ENCODE data around the gene TMEM170B.

TMEM170B gene, protein sequence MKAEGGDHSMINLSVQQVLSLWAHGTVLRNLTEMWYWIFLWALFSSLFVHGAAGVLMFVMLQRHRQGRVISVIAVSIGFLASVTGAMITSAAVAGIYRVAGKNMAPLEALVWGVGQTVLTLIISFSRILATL

DNA sequence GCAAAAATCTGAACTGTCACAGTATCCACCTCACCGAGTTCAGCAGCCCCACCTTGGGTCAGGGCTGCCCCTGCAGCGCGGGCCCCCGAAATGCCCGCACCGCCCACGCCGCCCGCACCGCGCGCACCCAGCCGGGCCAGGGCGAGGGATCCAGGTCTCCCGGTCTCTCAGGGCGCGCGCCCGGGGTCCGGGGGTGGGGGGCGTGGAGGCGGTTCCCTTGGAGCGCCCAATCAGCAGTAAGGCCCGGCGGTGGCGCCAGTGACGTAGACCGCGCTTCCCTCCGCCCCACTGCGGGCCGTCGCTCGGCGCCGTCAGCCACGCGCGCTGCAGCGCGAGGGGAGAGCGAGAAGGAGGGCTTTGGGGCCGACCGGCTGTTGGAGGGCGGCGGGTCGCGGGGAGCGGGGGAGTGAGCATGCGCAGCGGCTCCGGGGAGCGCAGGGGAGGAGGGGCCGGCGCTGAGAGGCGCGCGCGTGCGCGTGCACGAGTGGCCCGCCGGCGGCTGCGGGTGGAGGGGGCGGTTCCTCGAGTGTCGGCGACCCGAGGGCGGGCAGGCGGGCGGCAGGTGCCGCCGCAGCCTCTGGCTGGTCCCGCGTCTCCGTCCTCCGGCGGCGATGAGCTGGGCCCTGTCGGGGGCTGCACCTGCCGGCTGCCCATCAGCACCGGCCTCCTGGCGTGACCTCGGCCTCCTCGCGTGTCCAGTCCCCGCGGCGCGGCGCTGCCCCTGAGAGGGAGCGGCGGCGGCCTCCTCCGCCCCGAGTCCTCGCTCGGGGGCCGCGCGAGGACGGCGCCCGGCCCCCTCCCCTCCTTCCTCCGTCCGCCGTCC lies at the start of gene TMEM170B:
TMEM170B (plus strand) TSS at position 521 of the 823 bp plus-strand sequence. CDS start 529 bp downstream, outside the sequence.
- DNase-seq: peak; percentile 98

DNA sequence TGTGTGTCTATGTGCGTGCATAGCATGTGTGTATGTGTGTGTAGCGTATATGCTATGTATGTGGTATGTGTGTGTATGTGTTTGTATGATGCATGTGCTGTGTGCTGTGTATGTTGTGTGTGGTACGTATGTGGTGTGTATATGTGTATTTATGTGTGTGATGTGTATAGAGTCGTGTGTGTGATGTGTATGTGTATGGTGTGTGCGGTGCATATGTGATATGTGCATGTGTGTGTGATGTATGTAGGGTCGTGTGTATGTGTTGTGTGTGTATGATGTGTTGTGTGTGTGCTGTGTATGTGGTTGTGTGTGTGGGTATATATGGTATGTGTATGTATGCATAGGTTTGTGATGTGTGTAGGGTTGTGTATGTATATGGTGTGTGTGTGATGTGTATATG lies 46.6 kb upstream of the TMEM170B start:
- DNase-seq: no peak

DNA sequence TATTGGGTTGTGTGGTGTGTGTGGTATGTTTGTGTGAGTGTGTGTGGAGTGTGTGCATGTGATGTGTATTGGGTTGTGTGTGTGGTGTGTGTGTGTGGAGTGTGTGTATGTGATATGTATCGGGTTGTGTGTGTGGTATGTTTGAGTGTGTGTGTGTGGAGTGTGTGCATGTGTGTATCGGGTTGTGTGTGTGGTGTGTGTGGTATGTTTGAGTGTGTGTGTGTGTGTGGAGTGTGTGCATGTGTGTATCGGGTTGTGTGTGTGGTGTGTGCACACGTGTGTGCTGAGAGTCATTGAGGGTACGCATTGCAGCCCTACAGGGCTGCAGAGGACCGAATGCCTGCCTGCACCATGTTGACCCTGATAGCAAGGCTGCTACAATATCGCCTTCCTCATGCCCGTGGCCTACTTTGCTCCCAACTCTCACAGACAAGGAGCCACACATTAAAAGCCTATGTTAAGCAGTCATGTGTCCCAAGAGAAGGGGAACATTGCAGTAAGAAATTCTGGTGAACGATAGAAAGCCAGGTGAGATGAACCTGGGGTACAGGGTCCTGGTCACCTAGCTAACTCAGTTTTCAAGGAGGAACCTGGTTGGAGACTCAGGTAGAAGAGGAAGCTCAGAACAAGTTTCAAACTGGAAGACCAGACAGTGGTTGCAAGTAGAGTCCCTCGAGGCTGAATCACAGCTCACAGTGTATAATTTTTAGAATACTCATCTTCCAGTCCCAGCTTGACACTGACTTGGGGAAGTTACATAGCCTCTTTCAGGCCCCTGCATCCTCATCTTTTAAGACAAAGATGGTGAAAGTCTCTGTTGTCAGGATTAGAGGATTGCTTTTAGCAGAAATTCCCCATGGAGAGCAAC lies 45.7 kb upstream of the TMEM170B start:
- no peak for DNase-seq

DNA sequence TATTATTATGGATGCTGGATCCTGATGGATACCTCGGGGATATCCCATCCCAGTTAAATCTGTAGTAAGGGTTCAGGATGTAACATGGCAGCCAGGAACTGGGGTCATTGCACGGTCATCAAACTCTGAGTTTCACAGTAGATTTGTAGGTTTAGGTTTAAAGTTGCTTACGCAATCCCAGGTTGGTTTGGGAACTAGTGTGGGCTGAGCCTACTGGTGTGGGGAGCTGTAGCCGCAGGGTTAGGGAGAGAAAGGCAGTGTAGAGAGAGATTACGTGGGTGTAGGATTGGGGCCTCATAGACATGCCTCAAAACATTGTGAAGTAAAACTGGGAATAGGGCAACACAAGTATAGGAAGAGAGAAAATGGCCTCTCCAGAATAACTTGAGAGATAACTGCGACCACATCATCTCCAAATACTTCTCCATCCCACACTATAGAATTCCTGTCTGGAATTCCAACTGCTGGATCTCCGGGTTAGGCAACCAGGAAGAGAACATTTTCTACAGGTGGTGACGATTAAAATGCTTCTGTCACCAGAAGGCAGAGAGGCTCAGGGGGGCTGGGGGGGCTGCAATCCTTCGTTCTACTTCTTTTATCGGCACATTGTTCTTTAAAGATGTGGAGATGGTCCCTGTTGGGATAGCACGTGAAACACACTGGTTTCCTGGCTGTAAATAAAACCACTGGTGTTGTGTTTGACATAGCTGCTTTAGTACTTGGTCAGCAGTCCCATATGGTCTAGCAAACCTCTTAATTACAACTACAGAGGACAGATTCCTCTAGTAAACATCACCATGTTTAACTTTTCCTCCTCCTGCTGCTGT lies 44.9 kb upstream of the TMEM170B start:
- DNase-seq: no peak

DNA sequence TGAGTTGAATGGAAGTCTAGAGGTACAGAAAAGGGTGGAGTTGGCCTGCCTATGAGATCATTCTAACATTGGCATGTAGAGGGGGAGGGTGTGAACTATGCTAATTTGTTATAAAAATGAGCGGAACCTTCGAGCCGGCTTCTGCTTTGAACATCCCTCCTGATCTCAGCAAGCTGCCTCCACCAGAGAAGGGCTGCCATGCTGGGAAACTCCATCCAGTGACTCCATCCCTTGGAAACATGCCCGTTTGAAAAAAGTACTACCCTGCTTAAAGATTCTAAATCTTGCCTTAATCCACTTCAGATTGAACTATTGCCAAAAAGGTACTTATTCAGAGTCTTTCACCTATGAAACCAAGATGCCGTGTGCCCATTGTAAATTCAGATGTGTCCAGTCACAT lies 43.6 kb upstream of the TMEM170B start:
- no peak for DNase-seq

DNA sequence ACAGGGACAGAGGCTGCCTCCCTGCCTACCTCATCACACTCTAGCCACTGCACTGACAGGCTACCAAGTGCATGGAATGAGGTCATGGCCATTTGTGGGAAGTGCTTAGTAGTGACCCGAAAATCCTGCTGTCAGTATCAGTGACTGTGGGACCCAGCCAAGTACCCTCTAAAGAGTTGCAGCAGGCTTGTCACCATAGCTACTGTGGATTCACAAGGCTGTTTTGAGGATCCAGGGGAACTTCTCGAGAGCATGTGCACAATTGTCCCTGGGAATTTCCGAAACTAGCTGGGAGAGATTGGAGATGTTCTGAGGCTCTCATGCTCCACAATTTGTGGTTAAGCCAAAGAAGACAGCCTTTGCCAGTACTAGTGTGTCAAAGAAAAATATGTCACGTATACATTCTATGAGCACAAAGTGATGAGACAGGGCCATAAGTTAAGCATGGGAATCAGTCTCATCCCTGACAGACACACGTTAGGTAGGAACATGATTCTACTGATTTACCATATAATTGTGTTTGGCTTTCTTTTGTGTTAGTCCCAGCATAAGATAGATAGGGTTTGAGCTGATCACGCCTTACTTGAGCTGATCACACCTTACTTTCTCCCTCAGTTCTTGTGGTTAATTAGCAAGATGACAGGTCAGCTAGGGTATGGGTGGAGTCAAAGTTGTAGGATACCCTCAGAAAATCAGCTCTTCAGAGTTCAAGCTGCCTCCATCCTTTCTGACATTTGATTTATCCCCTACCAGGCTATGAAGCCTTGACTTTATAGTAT lies 42.6 kb upstream of the TMEM170B start:
- DNase-seq: no peak

DNA sequence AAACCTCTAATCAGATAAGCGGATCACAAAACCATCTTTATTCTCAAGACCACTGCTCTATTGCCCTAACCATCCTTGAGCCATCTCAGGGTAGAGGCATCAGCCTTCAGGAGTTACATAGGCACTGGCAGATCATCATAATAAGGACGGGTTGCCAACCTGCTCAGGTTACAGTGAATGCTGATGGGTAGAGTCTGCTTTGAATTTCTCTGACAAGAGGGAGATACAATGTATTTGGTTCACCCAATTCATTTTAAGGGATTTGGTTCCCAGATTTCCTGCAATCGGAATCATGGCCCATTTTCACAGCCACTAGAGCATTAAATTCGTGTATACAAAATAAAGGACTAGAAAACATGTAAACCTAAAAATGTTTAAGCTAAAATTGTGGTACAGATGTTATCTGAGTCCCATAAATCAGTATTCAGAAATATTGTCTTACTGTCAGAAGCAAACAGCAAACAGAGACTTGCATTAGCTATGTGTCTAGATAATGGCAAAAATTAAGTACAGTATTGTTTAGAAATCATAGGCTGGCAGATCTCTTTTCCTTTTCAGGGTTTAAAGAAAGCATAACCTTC lies 41.9 kb upstream of the TMEM170B start:
- DNase-seq: no peak

DNA sequence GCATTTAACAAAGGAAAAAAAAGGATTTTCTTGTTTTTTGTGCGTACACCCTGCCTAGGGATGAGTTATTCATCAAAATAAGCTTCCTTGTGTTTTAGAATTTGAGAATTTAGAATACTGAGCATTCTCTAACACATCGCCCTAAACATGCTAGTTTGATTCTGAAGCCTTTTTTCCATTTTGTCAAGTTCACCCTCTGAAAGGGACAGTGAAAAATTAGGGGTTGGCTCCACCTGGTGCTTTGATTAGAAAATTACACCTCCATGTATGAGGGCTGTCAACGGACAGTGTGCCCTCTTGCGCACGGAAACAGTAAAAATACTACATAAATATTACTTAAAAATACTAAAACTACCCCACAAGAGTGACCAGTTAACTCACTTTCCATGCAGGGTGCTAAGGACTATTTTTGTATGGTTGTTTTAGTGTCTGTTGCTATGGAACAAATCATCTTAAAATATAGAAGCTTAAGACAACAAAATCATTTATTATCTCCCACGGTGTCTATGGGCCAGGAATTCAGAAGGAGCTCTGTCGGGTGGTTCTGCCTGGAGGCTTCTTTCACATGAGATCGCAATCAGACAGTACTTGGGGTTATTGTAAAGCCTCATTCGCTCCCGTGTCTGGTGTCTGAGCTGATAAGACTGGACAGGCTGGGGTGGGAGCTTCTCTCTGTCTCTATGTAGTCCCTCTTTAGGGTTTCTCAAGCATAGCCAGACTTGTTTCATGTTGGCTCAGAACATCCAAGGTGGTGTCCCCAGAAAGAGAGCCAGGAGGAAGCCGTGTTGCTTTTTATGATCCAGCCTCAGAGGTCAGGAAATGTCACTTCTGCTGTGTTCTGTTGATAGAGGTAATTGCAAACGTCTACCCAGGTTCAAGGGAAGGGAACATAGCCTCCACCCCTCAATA lies 41.1 kb upstream of the TMEM170B start:
- peak; percentile 71 for DNase-seq

DNA sequence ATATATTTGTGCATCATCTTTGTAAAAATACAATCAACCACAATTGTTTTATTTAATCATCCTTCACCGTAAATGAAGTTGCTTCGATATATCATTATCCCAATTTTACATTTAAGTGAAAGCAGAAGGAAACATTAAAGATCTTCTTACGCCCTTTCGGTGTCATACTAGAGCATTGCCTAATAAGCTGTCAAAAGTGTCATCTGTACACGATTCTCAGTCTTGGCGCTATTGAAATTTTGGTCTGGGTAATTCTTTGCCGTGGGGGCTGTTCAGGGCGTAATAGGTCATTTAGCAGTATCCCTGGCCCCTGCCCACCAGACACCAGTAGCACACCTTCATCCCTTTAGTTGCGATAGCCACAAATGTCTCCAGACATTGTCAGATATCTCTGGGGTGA lies 40.4 kb upstream of the TMEM170B start:
- no peak for DNase-seq

DNA sequence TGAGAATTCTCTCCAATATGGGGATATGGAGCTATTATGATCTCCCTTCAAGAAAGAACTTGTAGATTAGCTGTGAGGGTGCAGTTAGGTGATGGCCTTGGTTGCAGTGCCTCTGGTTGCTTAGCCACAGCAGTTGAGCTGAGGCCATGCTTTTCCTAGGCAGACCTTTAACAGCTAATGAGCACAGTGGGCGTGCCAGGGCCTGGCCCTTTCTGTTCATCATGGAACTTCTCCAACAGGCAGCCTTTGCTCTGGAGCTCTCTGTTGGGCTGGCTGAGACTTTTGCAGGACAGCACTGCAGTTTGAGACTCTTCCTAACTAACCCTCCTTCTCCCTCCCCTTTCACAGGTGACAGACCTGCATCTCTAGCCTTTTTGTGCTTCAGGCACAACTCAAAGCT lies 39.7 kb upstream of the TMEM170B start:
- DNase-seq: no peak

DNA sequence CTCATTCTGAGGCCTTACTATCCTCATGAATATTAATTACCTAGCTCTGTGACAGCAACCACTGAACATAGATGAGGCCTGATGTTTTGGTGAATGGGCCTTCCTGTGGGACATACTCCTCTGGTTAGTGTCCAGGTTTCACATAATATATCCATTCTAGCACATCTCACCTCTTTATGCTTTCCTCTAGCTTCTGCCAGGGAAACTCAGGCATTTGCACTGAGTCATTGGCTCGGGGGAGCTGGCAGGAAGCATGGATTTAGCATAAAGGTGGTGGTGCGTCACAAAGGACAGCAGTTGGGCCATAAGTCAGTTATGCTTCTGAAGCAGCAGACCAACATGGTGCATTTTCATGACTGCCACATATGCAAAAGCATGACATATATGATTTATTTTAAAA lies 37.5 kb upstream of the TMEM170B start:
- DNase-seq: no peak

DNA sequence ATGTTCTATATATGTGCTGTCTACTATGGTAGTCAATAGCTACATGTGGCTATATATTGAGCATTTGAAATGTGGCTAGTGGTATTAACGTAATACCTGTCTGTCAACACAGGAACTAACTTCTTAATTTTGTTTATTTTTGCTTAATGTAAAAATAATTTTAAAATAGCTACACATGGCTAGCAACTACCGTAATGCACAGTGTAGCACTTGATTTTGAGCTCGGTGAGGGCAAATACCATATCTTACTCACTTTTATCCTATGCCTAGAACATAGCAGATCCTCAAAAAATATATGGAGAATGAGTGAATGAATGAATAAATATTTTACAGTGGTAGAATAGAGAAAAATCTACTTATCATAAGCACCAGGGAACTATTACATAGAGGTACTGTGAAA lies 28.1 kb upstream of the TMEM170B start:
- DNase-seq: no peak

DNA sequence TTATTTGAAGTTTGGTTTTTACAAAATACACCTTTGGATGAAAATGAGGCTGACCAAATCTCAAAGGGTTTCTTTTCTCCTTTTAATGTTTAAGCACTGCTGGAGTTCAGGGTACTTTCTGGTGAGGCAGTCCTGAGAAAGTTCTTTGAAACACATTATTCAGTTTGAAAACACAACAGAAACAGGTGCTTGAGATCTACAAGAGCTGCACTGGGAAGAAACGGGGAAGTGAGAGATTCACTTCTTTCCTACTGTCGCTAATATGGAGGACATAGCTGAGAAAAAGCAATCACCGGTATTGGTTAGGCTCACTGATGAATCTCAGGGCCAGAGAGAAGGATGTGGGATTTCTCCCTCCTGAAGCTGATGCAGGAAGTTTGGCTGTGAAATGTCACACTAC lies 22.9 kb upstream of the TMEM170B start:
- no peak for DNase-seq

DNA sequence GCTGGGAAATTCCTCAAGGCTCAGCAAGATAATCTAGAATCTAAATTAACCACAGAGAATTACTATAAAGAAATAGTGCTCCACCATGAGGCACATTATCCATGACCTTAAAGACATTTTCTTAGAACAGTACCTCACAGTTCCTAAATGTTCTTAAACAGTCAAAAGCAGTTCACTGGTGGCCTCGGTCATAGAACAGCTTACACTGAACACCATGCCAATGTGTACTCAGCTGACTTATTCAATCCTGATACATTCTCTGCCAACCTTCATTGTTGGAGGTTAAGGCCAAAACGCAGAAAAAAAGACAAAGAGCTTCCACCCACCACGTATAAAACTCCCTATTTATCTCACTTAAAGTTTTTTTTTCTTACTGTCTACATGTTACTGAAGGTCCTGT lies 21.8 kb upstream of the TMEM170B start:
- no peak for DNase-seq

DNA sequence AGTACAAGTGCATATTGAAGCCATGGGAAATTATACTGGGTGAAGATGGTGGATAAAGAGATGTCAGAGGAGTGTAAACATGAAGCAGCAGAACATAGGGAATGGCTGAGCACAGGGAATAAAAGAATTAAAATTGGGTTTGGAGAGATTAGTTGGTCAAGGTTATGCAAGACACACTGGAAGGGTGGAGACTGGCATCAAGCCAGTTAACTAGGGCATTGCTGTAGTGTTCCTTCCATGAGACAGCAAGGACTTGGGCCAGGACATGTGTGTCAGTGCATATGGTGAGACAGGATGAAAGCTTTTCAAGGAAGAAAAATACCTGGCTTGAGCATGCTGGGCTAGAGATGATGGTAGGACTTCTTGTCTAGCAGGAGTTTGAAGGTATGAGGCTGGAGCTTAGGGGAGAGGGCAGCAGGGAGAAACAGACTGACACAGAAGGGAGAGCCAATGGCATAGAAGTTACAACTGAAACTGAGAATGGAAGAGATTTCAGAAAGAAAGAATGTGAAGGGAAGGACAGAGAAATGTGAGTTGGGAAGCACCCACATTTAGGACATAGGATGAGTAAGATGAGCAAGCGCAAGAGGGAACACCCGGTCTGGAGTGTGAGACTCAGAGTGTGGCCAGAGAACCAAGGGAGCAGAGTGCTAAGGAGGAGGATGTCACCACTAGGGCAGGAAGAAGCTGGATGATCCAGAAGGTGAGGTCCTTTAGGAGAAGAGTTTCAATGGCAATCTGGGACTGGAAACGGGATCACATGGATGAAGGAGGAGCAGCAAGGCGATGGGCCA lies 14.5 kb upstream of the TMEM170B start:
- no peak for DNase-seq

DNA sequence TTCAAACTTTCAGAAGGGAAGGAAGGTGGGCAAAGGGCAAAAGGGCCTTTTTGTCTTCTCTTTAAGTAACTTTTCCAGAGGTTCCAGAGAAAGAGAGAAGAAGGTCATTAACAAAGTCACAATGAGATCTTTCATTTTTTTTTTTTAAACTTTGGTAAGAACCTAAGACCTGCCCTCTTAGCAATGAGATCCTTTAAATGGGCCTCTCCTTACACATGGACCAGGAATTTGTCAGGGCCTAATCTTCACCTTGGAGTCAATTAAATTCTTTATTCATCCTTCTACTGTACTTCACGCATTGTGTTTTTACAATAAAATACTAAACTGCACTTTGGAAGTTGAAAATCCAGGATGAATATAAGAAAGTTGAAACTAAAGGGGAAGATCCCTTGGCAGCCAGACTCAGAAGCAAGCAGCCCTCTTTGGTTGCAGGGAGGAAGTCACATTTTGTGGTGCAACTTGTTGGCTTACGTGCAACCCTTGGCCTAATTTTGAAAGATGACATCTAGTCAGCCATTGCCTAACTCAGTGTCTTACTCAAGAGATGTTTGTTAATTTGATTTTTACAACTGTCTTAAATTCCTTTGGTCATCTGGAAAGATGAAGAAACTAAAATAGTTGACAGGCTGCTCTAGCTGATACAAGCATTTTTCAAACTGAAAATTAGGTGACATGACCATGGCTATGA lies 11.9 kb upstream of the TMEM170B start:
- DNase-seq: no peak

DNA sequence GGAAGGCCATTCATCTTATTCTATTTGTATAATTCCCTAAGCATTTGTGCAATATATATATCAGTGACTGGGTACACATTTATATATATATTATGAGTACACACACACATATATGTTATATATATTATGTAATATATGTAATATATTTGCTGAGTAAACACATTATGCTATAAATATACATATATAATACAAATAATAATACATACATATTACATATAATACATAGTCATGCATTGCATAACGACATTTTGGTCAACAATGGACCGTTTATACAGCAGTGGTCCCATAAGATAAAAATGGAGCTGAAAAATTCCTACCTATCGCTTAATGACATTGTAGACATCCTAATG lies 11.4 kb upstream of the TMEM170B start:
- DNase-seq: no peak

DNA sequence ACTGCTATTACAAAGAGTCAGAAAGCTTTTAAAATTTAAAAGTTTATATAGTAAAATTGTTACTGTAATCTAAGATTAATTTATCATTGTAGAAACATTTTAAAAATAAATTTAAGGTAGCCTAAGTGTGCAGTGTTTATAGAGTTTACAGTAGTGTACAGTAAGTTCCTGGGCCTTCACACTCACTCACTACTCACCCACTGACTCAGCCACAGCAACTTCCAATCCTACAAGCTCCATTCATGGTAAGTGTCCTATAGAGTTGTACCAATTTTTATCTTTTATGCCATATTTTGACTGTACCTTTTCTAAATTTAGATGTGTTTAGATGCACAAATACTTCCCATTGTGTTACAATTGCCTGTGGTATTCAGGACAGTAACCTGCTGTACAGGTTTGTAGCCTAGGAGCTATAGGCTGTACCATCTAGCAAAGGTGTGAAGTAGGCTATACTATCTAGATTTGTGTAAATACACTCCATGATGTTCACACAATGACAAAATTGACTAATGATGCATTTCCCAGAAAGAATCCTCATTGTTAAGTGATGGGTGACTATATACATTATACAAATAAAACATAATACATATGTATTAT lies 10.2 kb upstream of the TMEM170B start:
- no peak for DNase-seq

DNA sequence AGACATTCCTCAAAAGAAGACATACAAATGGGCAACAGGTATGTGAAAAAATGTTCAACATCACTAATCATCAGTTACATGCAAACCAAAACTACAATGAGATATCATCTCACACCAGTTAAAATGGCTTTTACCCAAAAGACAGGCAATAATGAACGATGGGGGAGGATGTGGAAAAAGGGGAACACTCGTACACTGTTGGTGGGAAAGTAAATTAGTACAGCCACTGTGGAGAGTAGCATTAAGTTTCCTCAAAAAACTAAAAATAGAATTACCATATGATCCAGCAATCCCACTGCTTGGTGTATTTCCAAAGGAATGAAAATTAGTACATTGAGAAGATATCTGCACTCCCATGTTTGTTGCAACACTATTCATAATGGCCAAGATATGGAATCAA lies 8.6 kb upstream of the TMEM170B start:
- DNase-seq: no peak
